GM11168 (cell line): ENCODE measurements around the gene MYO9A.
"Not testable (repeated sequence)": the region's sequence is repeated elsewhere in the genome, so short reads cannot be mapped to it uniquely, and the experiment has no call there.

Experiments used
- in situ Hi-C: fragments of 300-500 bp; cut with MboI; formaldehyde crosslinking; loops from one replicate; pipeline ENCODE4 v1.12.0; 2022; ENCODE audit warnings: low sequenced_read_pairs; ENCODE audit not compliant: unreplicated experiment

The MYO9A gene

DNA sequence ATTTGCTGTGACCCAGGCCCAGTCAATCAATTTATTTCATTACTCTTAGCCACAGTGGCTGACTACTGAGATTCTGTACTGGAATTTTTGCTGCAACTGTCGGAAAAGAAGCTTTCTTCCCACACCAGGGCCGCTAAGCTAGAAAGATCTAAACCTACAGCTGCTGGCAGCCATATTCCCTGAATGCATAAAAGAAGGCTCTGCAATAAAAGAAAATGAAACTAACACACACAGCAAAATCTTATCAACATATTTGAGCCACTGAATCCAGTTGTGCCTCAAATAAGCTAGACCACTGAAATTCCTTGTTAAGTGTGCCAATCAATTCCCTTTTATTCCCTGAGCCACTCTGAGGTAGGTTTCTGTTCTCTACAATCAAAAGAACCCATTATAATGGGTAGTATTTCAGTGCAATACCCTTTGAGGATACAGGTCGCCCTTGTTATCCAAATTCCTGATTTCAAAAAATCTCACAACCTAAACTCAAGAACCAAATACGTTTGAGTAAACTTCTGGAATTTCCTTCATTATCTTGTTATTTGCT lies 60.3 kb downstream of the MYO9A start:
- in situ Hi-C loops: no loop called here

DNA sequence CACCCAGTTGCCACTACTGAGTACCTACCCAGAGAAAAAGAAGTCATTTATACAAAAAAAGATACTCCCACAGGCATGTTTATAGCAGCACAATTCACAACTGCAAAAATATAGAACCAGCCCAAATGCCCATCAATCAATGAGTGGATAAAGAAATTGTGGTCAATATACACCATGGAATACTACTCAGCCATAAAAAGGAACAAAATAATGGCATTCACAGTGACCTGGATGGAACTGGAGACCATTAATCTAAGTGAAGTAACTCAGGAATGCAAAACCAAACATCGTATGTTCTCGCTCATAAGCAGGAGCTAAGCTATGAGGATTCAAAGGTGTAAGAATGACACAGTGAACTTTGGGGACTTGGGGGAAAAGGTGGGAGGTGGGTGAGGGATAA lies 61.7 kb downstream of the MYO9A start:
- in situ Hi-C loops: not testable (repeated sequence)

DNA sequence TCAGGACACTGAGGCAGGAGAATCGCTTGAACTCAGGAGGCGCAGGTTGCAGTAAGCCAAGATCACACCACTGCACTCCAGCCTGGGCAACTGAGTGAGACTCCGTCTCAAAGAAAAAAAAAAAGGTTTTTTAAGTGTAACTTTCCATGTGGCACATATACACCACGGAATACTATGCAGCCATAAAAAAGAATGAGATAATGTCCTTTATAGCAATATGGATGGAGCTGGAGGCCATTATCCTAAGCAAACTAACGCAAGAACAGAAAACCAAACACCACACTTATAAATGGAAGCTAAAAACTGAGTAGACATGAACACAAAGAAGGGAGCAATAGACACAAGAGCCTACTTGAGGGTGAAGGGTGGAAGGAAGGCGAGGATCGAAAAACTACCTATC lies 64.7 kb downstream of the MYO9A start:
- in situ Hi-C loops: not testable (repeated sequence)

DNA sequence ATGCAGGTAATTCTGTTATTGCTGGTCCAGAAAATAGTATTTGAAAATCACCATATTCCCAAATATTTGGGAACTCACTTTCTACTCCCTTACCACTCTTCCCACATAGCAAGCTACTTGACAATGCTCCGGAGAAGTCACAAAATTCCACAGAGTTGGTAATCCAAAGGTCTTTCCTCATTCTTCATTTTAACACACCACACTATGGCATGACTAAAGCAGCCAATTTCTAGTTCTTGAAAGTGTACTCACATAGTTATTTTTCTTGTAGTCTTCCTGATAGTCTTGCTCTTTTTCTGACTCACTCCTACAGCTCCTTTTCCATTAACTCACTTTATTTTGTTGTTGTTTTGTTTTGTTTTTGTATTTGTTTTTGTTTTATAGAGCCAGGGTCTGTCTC lies 67.2 kb downstream of the MYO9A start:
- in situ Hi-C loops: no loop called here

DNA sequence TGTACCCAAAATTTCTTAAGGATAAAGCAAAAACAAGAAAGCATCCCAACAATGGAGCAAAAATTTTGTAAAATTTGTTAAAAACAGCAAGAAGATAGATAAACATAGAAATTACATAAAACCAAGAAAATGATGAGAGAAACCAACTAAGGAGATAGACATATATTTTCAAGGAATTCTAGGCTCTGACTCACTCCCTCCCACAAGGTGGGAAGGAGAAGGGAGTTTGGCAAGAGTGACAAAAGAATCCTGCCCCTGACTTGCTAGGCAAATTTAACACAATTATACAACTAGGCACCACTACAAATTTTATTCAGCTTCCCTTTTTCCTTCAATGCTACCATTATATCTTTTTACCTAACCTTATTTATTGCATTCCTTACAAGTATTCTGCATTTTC lies 70.9 kb downstream of the MYO9A start:
- in situ Hi-C loops: no loop called here

DNA sequence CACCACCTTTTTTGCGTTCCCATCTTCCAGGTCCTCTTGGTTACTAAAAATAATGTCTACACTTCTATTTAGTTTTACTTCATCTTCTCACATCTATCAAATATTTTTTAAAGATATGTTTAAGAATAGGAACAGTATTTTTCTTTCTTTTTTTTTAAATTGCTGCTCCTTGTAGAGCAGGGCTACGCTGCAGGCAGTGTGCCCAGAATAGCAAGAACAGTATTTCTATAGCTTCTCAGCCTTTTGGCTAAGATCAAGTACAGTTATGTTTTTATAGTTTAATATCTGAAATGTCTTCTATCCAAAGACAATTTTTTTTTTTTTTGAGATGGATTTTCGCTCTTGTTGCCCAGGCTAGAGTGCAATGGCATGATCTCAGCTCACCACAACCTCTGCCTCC lies 73.0 kb downstream of the MYO9A start:
- in situ Hi-C loops: no loop called here

DNA sequence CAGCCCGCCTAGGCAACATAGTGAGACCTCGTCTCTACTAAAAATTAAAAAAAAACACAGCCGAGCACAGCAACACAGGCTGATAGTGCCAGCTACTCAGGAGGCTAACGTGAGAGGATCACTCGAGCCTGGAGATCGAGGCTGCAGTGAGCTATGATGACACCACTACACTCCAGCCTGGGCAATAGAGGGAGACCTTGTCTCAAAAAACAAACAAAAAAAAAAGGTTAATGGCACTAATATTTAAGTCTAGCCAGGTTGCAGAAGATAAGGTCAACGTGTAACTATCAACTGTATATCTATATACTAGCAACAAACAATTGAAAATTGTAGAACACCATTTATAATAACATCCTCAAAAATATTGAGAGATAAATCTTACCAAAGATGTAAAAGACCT lies 75.1 kb downstream of the MYO9A start:
- in situ Hi-C loops: no loop called here

DNA sequence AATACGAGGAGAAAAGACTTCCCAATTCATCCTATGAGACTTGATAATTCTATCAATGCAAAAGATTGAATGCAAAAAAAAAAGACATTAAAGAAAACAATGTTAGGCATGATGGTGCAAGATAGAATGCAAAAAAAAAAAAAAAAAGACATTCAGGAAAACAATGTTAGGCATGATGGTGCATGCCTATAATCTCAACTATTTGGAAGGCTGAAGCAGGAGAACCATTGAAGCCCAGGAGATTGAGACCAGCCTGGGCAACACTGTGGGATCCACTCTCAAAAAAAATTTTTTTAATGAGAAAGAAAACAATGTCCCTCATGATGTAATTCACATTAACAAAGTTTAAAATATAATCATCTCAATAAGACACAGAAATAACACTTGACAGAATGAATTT lies 75.9 kb downstream of the MYO9A start:
- in situ Hi-C loops: no loop called here

DNA sequence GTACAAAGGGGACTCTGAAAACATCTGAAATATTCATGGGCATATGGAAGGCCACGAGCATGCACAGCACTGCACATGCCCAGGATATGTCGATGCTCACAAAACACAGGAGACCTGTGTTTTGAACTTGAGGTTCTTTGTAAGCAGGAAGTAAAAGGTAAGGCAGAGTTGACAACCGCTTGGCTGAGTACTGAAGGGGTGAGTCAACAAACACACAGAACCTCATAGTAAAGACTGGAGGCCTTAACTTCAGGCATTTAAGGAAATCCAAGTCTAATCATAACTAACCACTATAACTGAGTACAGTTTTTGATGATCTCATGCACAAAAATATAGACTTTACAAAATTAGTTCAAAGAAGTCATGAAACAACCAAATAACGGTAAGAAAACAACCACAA lies 80.6 kb downstream of the MYO9A start:
- in situ Hi-C loops: no loop called here

DNA sequence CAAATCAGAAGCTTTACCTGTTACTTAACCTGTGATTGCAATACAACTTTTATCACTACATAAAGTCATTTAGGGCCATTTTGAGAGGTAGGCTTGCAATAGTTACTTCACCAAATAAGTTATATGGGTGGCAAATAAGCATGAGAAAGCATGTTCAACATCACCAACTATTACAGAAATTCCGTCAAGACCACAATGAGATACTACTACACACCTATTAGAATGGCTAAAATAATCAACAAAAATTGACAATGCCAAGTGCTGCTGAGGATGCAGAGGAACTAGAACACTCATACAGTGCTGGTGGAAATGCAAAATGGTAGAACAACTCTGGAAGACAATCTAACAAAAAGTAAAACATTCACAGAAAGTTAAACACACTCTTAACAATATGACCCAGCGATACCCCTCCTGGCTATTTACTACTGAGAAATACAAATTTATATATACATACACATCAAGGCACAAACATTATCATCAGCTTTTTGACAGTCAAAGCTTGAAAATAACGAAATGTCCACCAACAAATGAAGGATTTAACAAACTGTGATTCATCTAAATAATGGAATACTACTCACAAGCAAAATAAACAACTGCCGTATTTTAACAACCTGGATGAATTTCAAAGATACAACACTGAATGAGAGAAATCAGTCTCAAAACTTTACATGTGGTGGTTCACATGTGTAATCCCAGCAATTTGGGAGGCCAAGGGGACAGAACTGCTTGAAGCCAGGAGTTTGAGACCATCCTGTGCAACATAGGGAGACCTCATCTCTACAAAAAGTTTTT lies 82.9 kb downstream of the MYO9A start:
- in situ Hi-C loops: no loop called here

DNA sequence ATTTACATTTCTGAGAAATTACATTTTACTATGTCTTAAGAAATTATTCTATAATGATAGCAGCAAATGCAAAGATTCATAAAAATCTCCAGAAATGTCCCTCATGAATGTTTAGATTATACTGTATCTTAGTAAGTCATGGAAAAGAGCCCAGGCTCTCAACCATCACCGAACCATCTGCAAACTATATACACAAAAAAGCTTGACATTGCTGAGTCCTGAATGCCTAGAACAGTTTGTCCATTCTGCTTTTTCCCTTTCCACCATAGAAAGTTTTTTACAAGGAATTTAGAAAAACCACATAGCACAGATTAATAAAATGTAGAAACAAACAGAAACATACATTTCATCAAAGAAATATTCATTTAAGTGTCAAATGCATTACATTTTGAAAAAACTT lies 83.6 kb downstream of the MYO9A start:
- in situ Hi-C loops: no loop called here

DNA sequence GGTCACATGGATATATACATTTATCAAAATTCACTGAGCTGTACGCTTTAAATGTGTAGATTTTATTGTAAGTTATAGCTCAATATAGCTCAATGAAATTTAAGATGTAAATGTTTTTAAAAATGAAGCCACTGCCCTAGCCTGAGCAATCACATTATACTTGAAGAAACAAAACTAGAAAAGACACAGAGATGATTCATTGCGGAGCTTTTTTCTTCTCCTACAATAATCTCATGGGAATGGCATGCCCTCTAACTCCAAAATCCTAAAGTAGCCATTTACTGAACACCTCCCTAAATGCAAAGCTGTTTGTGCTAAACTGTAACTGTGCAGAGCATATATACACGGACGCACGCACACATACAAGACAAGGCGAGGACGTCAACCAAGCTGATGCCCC lies 84.2 kb downstream of the MYO9A start:
- in situ Hi-C loops: no loop called here

DNA sequence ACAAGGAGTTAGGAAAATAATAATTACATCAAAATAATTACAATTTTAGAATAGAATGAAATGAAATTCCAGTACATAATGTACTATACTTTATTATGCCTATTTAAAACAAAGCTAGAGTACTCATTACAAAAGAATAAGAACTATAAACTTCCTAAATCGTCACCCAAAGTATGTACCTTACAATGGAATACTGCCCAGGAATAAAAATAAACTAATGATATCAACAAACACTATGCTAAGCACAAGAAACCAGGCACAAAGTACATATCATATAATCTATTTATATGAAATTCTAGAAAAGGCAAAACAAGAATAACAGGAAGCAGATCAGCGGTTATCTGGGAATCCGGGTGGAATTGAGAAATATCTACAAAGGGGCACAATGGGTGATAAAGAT lies 84.7 kb downstream of the MYO9A start:
- in situ Hi-C loops: no loop called here

DNA sequence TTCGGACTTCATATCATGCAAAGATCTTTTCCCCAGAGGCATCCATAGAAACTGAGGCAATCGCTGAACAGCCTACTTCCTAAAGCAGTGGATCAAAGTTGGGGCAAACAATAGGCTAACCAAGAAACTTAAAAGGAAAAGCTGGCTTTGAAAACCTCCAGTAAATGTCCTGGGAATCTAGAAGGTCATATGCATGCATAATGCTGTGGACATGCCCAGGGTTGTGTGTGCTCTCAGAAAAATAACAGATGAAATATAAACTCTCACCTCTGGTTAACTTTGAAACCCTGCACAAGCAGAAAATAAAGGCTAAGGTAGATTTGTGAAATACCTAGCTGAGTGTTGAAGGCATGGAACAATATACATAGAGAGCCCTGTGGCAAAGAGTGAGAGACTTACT lies 96.3 kb downstream of the MYO9A start:
- in situ Hi-C loops: no loop called here

DNA sequence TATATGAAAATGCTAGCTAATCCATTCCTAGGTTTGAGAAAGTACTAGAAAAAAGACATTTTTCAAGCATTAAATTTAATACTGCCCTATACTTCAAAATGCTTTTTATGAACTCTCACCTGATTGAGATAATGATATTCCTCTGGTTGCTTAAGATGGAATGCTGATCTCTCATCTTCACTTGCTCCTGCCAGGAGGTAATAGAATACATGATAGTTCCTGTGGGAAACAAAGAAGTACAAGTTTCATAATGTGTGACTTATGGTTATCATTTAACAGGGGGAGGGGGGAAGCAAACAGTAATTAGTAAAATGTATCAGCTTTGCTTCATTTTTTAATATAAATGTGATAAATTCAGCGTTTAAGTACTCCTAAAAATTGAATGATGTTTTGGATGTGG lies 97.2 kb downstream of the MYO9A start:
- in situ Hi-C loops: no loop called here

DNA sequence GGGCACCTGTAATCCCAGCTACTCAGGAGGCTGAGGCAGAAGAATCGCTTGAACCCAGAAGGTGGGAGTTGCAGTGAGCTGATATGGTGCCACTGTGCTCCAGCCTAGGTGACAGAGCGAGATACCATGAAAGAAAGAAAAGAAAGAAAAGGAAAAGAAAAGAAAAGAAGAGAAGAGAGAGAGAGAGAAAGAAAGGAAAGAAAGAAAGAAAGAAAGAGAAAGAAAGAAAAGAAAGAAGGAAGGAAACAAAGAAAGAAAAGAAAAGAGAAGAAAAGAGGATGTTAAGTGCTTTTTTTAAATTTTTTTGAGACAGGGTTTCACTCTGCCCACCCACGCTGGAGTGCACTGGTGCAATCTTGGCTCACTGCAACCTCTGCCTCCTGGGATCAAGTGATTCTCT lies 103.4 kb downstream of the MYO9A start:
- in situ Hi-C loops: not testable (repeated sequence)

DNA sequence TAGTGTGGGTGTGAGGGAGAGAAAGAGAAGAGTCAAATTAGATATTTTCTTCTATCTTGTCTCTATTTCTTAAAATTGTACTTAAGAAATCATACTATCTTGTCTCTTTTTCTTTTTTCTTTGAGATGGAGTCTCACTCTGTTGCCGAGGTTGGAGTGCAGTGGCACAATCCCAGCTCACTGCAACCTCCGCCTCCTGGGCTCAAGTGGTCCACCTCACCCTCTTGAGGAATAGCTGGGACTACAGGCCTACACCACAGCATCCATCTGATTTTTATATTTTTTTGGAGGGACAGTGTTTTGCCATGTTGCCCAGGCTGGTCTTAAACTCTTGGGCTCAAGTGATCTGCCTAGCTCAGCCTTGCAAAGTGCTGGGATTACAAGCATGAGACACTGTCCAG lies 104.2 kb downstream of the MYO9A start:
- in situ Hi-C loops: no loop called here

DNA sequence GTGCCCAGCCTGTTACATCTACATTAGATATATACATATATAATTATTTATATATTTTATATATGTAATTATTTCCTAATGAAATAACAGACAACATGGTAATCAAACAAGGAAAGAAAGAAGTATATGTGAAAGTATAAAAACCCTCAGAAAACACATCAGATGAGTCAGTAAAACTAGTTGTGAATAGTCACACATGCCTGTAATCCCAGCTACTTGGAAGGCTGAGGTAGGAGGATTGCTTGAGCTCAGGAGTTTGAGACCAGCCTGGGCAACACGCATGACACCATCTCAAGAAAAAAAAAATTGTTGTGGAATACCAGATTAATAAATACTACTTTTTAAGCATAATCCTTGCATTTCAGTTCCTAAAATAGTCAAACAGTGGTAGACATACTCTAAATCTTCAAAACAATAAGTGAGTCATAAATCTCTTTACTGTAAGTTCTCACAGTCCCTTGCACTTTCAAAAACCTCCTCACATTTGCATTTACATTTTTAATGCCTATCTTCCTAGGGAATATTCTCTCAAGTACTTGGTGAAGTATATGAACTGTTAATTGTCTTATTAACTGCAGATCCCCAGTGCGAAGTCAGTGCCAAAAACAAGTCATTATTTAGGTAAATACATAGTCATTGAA lies 106.5 kb downstream of the MYO9A start:
- in situ Hi-C loops: no loop called here

DNA sequence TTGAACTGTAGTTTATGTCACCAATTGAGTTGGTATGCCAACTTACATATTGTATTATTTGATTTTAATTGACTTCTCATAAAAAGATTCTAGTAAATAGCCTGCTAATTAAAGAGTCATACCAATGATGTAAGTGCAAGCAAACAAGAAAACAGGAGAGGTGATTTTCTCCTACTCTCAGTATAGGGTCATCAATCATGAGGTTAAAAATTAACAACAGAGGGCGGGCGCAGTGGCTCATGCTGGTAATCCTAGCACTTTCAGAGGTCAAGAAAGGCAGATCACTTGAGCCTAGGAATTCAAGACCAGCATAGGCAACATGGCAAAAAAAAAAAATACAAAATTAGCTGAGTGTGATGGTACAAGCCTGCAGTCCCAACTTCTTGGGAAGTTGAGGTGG lies 108.7 kb downstream of the MYO9A start:
- in situ Hi-C loops: no loop called here

DNA sequence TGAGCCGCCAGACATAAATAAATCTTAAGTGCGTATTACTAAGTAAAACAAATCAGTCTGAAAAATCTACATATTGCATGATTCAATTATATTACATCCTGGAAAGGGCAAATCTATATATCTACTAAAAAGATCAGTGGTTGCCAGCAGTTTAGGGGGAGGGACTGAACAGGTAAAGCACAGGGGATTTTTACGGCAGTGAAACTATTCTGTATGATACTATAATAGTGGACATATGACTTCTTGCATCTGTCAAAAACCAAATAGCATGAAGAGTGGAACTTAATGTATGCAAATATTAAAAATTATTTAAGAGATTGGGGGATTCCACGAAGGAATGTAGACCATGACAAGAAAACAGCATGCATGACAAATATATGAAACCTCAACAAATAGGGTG lies 111.6 kb downstream of the MYO9A start:
- in situ Hi-C loops: no loop called here

DNA sequence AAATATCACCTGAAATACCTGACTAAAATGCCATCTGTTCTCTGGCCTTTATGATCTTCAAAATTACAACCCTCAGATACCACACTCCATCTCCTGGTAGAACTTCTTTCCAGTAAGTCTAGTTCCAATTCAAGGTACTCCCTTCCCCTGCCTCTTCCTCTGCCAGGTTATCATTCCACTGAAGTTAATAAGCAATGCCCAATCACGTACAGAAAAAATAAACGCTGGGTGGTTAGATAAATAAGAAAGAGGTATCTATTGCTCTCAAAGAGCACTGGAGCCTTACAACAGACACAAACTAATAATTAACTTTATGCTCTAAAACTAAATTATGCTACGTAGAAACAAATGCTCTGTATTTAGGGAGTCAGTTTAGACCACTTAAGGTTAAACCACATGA lies 112.5 kb downstream of the MYO9A start:
- in situ Hi-C loops: no loop called here

DNA sequence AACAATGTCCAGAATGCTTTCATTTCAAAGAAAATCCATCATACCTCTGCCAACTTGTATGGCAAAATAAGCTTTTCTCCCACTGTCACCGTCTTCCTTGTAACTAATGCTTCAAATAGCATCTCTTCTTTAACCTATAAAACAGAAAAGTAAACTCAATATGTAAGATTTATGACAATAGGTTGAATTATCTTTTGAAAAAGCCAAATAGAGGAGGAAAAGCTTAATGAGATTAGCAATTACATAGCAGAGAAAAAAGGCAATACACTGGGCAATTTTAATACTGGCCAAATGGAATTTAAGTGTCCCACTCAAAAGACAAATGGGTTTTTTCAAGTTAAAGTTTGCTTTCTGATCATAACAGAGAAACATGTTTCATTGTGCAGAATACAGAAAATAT lies 118.1 kb downstream of the MYO9A start:
- in situ Hi-C loops: no loop called here
